ENCODE measurements around the gene TNS3.

Gene TNS3

GRCh38 chr7:47505312-47506007 lies 76.5 kb downstream of the TNS3 start:
- no peak for DNase-seq (ENCODE audit: low read depth)

- no peak for DNase-seq (ENCODE audit: low read depth)
Observed at GRCh38 chr7:47504551-47505311, 77.2 kb downstream of the TNS3 start.

GRCh38 chr7:47503281-47503680 lies 78.6 kb downstream of the TNS3 start:
- no peak for DNase-seq (ENCODE audit: low read depth)

DNA sequence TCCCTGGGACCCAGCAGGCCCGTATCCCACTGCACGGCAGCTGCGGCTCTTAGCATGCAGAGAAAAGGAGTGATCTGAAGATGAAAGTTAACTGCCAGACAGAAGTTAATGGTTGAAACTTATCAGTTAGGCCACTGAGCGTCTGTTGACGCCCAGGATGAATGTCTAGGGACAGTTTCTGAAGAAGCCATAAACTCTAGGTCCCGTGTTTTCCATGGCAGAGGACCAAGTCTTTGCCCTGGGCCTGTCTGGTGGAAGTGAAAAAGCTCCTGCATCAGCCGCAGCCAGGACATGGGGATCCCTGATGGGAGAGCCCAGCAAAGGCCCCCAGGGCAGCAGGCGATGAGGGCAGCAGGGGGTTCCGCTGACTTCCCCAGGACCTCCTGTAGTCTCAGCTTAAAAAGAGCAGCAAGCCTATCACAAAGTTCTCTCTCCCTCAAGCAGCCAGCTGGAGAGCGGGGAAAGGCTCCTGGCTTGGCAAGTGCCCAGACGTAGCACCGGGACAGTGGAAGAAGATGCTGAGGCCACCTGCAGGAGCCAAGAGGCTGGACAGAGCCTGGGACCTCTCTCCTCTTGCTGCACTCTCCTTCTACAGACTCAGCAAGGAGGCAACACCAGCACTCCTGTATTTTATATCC lies 79.6 kb downstream of the TNS3 start:
- no peak for DNase-seq (ENCODE audit: low read depth)

GRCh38 chr7:47501406-47501805 lies 80.5 kb downstream of the TNS3 start:
- no peak for DNase-seq (ENCODE audit: low read depth)

- DNase-seq (ENCODE audit: low read depth), result no peak
Observed at GRCh38 chr7:47500103-47500563, 81.8 kb downstream of the TNS3 start.

- no peak for DNase-seq (ENCODE audit: low read depth)
Observed at GRCh38 chr7:47498229-47499056, 83.5 kb downstream of the TNS3 start.

GRCh38 chr7:47497367-47498096 lies 84.4 kb downstream of the TNS3 start:
- DNase-seq (ENCODE audit: low read depth), result no peak

DNA sequence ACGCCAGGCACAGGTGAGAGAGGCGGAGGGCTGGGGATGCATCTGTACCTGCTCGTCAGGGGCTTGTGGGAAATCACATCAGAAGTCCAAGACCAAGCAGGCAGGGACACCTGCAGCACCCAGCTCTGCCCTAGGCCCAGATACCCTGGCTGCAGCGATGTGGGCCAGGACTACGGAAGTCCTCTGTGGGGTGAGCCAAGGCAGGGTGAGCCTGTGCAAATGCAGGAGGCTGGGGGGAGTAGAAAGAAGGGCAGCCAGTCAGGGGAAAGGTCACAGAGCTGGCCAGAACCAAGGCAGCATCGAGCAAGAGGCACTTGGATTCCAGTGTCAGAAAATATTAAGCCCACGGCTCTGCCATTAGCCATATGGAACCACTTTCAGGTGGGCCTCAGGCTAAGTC lies 85.2 kb downstream of the TNS3 start:
- no peak for DNase-seq (ENCODE audit: low read depth)

DNA sequence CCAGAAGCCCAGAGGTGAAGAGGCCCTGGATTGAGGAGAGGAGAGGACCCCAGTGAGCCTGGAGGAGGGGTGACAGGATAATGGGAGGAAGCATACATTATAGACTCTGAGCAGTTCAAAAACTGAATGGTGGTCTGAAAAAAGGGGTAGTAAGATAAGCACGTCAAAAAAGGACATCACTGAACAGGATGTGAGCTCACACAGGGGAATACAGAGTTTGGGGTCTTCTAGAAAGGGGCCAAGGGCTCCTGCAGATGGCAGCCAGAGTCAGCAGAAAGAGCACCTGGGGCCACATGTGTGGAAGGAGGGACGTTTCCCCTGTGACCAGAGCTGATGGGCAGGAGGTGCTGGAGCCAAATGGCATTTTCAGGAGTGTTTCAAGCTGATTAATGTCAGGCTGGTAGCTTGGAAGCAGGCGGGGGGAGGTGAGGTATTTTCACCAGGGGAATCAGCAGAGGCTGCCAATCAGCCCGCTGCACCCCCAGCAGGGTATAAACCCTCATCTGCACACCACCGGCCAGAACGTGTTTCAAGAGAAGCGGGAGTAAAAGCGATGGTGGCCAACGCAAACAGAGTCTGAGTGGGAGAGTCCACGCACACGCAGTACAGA lies 85.8 kb downstream of the TNS3 start:
- DNase-seq (ENCODE audit: low read depth), result no peak

DNA sequence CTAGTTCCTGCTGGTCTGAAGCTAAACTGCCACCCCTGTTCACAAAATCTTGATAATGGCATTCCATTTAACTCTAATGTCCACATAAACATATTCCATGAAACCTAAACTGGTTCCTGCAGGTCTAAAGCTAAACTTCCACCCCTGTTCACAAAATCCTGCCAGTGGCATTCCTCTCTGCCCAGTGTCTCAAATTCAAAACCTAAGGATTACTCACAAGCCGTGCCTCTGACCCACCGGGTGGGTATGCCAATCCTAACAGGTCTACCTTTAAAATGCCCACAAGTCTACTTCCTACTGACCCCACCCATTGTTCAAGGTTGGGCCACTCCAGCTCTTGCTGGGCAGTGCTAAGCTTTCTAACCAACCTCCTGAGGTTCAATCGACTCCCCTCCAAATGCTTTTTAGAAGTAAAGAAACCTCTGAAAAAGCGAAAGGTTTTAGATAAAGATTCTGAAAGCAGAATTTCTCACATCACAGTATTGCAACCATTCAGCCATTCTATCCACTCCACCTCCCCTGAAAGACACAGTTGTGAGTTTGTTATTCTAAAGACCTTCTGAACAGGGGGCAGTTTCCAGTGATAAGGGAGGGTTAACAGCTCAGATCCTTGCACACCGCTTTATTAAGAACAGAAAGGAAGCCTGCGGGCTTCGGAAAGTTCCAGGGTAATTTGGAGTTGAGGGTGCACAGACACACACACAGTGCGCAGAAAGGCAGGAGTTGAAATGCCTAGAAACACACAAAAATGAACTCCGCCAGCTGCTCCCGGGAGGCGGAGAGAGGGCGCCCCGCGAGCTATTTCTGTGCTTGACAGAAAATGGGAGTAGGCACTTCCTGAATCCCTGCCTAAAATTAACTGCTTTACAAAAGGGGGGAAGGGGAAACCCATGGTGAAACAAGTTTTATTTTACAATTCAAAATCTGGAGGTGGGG lies 87.7 kb downstream of the TNS3 start:
- no peak for DNase-seq (ENCODE audit: low read depth)

- no peak for DNase-seq (ENCODE audit: low read depth)
Observed at GRCh38 chr7:47492716-47493325, 89.1 kb downstream of the TNS3 start.

- DNase-seq (ENCODE audit: low read depth), result no peak
Observed at GRCh38 chr7:47490501-47491265, 91.2 kb downstream of the TNS3 start.

DNA sequence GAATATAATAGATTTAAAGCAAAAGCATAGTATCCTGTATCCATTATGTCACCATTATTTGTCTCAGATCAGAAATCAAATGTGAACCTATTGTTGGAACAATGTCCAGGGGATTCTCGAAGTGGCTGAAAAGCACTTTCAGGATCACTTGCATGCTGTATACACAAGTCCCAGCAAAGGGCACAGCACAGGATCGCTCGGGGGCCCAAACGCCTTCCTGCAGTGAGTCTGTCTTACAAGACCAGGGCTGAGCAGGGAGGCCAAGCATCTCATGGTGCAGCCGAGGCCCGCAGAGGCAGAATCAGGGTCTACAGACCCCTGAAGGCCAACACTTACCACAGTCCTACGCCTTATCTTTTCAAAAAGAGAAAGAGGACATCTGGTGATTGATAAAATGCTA lies 92.3 kb downstream of the TNS3 start:
- no peak for DNase-seq (ENCODE audit: low read depth)

DNA sequence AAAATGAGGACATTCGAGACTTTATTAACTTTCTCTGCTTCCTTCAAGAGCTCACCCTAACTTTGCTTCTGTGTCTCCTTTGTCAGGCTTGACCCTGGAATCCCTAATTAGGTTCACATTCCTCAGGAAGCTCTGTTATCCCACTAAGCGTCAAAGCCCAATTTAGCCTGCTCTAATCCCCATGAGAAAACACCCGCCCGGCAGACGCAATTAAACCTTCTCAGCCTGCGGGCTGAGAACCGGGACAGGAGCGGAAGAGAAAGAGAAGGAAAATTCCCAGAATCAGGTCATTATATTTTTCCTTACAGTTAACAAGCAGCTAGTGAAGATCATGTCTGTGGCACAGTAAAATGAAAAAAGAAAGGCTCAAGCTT lies 93.0 kb downstream of the TNS3 start:
- DNase-seq (ENCODE audit: low read depth), result no peak

DNA sequence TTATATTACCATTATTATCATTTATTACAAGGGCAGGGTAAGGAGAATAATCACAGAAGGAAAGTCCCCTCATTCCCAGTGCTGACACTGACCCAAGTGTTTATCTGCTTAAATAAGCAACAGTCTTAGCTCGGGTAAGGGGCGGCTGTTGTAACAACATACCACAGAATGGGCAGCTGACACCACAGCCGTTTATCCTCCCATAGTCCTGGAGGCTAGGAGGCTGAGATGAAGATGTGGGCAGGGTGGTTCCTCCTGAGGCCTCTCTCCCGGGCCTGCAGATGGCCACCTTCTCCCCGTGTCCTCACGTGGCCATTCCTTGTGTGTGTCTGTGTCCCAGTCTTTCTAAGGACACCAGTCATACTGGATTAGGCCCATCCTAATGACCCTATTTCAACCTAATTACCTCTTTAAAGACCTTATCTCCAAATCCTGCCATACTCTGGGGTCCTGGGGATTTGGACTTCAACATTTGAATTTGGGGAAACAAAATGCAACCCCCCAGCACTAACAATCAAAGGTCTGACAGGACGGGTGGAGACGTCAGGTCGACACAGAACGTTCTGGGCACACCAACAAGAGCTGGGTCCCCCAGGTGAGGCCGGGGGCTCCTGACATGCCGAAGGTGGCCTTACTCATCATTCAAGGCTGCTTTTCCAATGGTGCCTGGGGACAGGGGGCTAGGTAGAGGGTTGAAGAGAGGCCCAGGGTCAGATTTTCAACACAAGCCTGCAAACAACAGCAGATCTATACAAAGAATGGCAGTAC lies 93.5 kb downstream of the TNS3 start:
- DNase-seq (ENCODE audit: low read depth), result no peak

DNA sequence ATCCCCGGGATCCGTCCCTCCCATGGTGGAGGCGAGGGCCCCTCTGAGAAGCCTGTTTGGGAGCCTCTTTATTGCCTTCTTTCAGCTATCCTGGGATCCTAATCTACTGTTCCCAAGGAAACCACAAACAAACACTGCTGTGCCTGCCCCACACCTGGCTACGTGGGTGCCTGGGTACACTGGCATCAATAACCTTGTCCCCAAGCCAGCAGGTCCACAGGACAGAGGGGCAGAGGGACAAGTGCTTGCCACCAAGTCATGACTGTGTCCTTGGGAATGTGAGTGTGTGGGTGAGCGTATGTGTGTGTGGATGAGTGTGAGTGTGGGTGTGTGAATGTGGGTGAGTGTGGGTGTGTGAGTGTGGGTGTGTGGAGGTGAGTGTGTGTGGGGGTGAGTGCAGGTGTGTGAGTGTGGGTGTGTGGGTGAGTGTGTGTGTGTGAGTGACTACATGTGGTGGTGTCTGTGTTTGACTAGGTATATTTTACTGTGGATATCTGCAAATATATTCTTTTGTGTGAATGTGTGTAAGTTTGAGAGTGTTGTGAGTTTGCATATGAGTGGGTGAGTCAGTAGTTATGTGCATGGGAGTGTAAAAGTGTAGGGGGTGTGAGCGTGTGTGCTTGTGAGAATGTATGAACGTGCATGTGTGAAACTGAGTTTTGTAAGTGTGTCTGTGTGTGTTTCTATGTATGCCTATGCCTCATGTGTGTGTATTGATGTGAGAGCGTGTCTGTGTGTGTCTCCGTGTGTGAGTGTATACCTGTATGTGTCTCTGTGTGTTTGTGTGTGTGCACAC lies 96.1 kb downstream of the TNS3 start:
- no peak for DNase-seq (ENCODE audit: low read depth)

All from GM04503 (cell line).